Activated T-cell treated with anti-CD3 and anti-CD28 coated beads, Interleukin-2, amount 50 U/mL, for 4 hours (primary cell): ENCODE measurements around the gene TAX1BP1. TPM values are rescaled to one million over a fixed set of nuclear protein-coding genes. Genes with fewer than 3 reads are reported as not detected.

Source experiments
- ATAC-seq, 2 donors: fragments of 200-7000 bp; cut with Tn5 transposase; one replicate each; pipeline ENCODE4 v1.10.0; 2021
- DNase-seq: peaks from one replicate; pipeline ENCODE4 v3.0.0-alpha.2; 2020
- H3K27me3 Mint-ChIP-seq: one replicate; pipeline ENCODE4 v1.8.0; 2021; ENCODE audit warnings: low read depth, mixed read lengths
- H3K36me3 Mint-ChIP-seq: one replicate; pipeline ENCODE4 v1.8.0; 2022; ENCODE audit warnings: mixed read lengths; ENCODE audit not compliant: insufficient read depth
- H3K4me1 Mint-ChIP-seq: one replicate; pipeline ENCODE4 v1.8.0; 2021; ENCODE audit warnings: low read depth, mixed read lengths
- H3K4me3 Mint-ChIP-seq: one replicate; pipeline ENCODE4 v1.8.0; 2021; ENCODE audit warnings: mild to moderate bottlenecking, moderate library complexity, mixed read lengths
- H3K9me3 Mint-ChIP-seq: one replicate; pipeline ENCODE4 v1.8.0; 2021; ENCODE audit warnings: mixed read lengths
- total RNA-seq, 3 donors: library from RNA; stranded (reverse); gene quantifications; one replicate each; pipeline ENCODE4 v1.2.1, GENCODE V29; 2021

The TAX1BP1 gene
- total RNA-seq, 3 donors from 2014 or later = 52.3 to 68.5 (median 62.0) TPM

GRCh38 chr7:27861747-27862146, 121.8 kb downstream of the TAX1BP1 start:
- peaks cover 24% of the 10 kb centered on the region for H3K36me3 Mint-ChIP-seq
- H3K9me3 Mint-ChIP-seq = no peaks in the 10 kb centered on the region
- H3K4me3 Mint-ChIP-seq = no peak overlapping the region
- DNase-seq (no peak), ATAC-seq (no peak)
- peaks cover 2% of the 10 kb centered on the region for H3K4me1 Mint-ChIP-seq
- H3K27me3 Mint-ChIP-seq = no peaks in the 10 kb centered on the region

GRCh38 chr7:27863880-27864279, 123.9 kb downstream of the TAX1BP1 start:
- Mint-ChIP-seq H3K36me3 (peaks cover 31% of the 10 kb centered on the region), H3K4me3 (no peak overlapping the region), H3K4me1 (peaks cover 2% of the 10 kb centered on the region), H3K27me3 (no peaks in the 10 kb centered on the region), H3K9me3 (no peaks in the 10 kb centered on the region)
- ATAC-seq = no peak
- DNase-seq = no peak

GRCh38 chr7:27866256-27866655, 126.3 kb downstream of the TAX1BP1 start:
- DNase-seq = no peak
- ATAC-seq = no peak

GRCh38 chr7:27866828-27867672, 127.1 kb downstream of the TAX1BP1 start:
- H3K4me1 Mint-ChIP-seq = peaks cover 2% of the 10 kb centered on the region
- H3K4me3 Mint-ChIP-seq = no peak overlapping the region
- H3K9me3 Mint-ChIP-seq = no peaks in the 10 kb centered on the region
- peaks cover 21% of the 10 kb centered on the region for H3K36me3 Mint-ChIP-seq
- H3K27me3 Mint-ChIP-seq = no peaks in the 10 kb centered on the region
- no peak for ATAC-seq
- no peak for DNase-seq

More at GRCh38 chr7:27866256-27866655, 126.3 kb downstream of the TAX1BP1 start:
- Mint-ChIP-seq H3K36me3 (peaks cover 23% of the 10 kb centered on the region), H3K4me1 (peaks cover 2% of the 10 kb centered on the region), H3K9me3 (no peaks in the 10 kb centered on the region), H3K27me3 (no peaks in the 10 kb centered on the region), H3K4me3 (no peak overlapping the region)

GRCh38 chr7:27868131-27868550, 128.2 kb downstream of the TAX1BP1 start:
- Mint-ChIP-seq H3K4me1 (peaks cover 2% of the 10 kb centered on the region), H3K9me3 (no peaks in the 10 kb centered on the region), H3K4me3 (no peak overlapping the region), H3K36me3 (peaks cover 21% of the 10 kb centered on the region), H3K27me3 (no peaks in the 10 kb centered on the region)
- DNase-seq (no peak), ATAC-seq (no peak)

- DNase-seq = no peak
- H3K4me1 Mint-ChIP-seq = peaks cover 2% of the 10 kb centered on the region
- no peak for ATAC-seq
- no peaks in the 10 kb centered on the region for H3K9me3 Mint-ChIP-seq
- H3K4me3 Mint-ChIP-seq = no peak overlapping the region
- peaks cover 15% of the 10 kb centered on the region for H3K36me3 Mint-ChIP-seq
- no peaks in the 10 kb centered on the region for H3K27me3 Mint-ChIP-seq
Observed at GRCh38 chr7:27869056-27869455, 129.1 kb downstream of the TAX1BP1 start.

GRCh38 chr7:27870595-27870994, 130.6 kb downstream of the TAX1BP1 start:
- Mint-ChIP-seq H3K4me1 (peaks cover 2% of the 10 kb centered on the region), H3K4me3 (no peak overlapping the region), H3K27me3 (no peaks in the 10 kb centered on the region), H3K9me3 (no peaks in the 10 kb centered on the region), H3K36me3 (peaks cover 16% of the 10 kb centered on the region)
- DNase-seq (no peak), ATAC-seq (no peak)

GRCh38 chr7:27871086-27871485, 131.1 kb downstream of the TAX1BP1 start:
- no peaks in the 10 kb centered on the region for H3K27me3 Mint-ChIP-seq
- H3K9me3 Mint-ChIP-seq = no peaks in the 10 kb centered on the region
- peaks cover 16% of the 10 kb centered on the region for H3K36me3 Mint-ChIP-seq

GRCh38 chr7:27871866-27872265, 131.9 kb downstream of the TAX1BP1 start:
- H3K27me3 Mint-ChIP-seq = no peaks in the 10 kb centered on the region
- ATAC-seq (no peak), DNase-seq (no peak)
- H3K36me3 Mint-ChIP-seq = peaks cover 15% of the 10 kb centered on the region
- no peak overlapping the region for H3K4me3 Mint-ChIP-seq
- H3K4me1 Mint-ChIP-seq = no peaks in the 10 kb centered on the region
- H3K9me3 Mint-ChIP-seq = no peaks in the 10 kb centered on the region

More at GRCh38 chr7:27871086-27871485, 131.1 kb downstream of the TAX1BP1 start:
- no peak for ATAC-seq
- Mint-ChIP-seq H3K4me1 (peaks cover 2% of the 10 kb centered on the region), H3K4me3 (no peak overlapping the region)
- no peak for DNase-seq

- Mint-ChIP-seq H3K4me1 (no peaks in the 10 kb centered on the region), H3K9me3 (no peaks in the 10 kb centered on the region), H3K27me3 (no peaks in the 10 kb centered on the region), H3K36me3 (peaks cover 12% of the 10 kb centered on the region), H3K4me3 (no peak overlapping the region)
- no peak for DNase-seq
- ATAC-seq = no peak
Observed at GRCh38 chr7:27872356-27873275, 132.7 kb downstream of the TAX1BP1 start.

- no peak for DNase-seq
- Mint-ChIP-seq H3K27me3 (no peaks in the 10 kb centered on the region), H3K36me3 (peaks cover 11% of the 10 kb centered on the region), H3K4me1 (no peaks in the 10 kb centered on the region), H3K4me3 (no peak overlapping the region), H3K9me3 (no peaks in the 10 kb centered on the region)
- no peak for ATAC-seq
Observed at GRCh38 chr7:27873981-27874957, 134.3 kb downstream of the TAX1BP1 start.

GRCh38 chr7:27875061-27875460, 135.1 kb downstream of the TAX1BP1 start:
- Mint-ChIP-seq H3K4me1 (no peaks in the 10 kb centered on the region), H3K36me3 (peaks cover 11% of the 10 kb centered on the region)
- ATAC-seq = no peak

GRCh38 chr7:27875832-27876231, 135.9 kb downstream of the TAX1BP1 start:
- Mint-ChIP-seq H3K27me3 (no peaks in the 10 kb centered on the region), H3K4me1 (no peaks in the 10 kb centered on the region), H3K36me3 (peaks cover 11% of the 10 kb centered on the region), H3K4me3 (no peak overlapping the region), H3K9me3 (no peaks in the 10 kb centered on the region)
- DNase-seq (no peak), ATAC-seq (no peak)

More at GRCh38 chr7:27875061-27875460, 135.1 kb downstream of the TAX1BP1 start:
- Mint-ChIP-seq H3K9me3 (no peaks in the 10 kb centered on the region), H3K4me3 (no peak overlapping the region), H3K27me3 (no peaks in the 10 kb centered on the region)
- no peak for DNase-seq
